Stromal cell of bone marrow (primary cell): ENCODE results near the gene FUT6.

ENCODE experiments used
- DNase-seq: peaks from one replicate; pipeline ENCODE4 v3.0.0-alpha.2; 2012; ENCODE audit warnings: low read depth

Gene FUT6

DNA sequence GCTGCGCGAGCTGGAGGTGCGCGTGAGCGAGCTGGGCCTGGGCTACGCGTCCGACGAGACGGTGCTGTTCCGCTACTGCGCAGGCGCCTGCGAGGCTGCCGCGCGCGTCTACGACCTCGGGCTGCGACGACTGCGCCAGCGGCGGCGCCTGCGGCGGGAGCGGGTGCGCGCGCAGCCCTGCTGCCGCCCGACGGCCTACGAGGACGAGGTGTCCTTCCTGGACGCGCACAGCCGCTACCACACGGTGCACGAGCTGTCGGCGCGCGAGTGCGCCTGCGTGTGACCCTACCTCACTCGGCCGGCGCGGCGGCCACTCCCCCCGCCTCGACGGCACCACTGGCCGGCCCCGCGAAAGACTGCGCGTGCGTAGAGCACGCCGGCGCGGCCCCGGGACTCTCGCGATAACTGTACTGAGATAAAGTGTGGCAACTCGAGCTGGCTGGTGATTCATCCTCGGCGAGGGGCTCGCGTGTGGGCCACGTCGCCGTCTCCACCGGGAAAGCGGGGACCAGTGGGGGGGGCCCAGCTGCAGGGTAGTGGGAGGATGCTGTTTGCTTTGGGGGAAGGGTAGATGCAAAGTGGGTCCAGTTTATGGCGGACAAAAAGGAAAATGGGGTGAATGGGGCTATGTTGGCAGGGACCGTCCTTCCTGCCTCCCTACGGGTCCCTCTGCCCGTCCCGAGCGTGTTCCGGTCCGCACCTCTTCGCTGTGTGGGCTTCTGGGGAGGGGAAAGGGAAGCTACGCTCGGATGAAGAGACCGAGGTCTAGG lies 11.4 kb downstream of the FUT6 start:
- peak; percentile 57 for DNase-seq

DNA sequence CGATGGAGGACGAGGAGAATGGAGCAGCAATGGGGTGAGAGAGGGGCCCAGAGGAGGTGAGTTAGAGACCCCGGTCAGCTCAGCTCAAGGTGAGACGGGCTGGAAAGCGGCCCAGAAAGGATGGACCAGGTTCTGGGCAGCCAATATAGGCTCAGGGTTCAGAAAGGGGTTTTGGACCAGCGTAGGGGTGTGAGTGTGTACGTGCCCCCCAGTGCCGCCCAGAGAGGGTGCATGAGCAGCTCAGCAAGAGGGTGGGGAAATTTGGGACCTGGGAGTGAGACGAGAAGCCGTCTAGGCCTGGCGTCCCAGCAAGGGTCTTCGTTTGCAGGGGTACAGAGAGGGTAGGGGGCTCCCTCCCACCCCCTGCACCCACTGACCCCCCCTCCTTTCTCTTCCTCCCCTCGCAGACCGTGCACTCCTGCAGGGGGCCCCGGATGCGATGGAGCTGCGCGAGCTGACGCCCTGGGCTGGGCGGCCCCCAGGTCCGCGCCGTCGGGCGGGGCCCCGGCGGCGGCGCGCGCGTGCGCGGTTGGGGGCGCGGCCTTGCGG lies 12.1 kb downstream of the FUT6 start:
- DNase-seq, result no peak

DNA sequence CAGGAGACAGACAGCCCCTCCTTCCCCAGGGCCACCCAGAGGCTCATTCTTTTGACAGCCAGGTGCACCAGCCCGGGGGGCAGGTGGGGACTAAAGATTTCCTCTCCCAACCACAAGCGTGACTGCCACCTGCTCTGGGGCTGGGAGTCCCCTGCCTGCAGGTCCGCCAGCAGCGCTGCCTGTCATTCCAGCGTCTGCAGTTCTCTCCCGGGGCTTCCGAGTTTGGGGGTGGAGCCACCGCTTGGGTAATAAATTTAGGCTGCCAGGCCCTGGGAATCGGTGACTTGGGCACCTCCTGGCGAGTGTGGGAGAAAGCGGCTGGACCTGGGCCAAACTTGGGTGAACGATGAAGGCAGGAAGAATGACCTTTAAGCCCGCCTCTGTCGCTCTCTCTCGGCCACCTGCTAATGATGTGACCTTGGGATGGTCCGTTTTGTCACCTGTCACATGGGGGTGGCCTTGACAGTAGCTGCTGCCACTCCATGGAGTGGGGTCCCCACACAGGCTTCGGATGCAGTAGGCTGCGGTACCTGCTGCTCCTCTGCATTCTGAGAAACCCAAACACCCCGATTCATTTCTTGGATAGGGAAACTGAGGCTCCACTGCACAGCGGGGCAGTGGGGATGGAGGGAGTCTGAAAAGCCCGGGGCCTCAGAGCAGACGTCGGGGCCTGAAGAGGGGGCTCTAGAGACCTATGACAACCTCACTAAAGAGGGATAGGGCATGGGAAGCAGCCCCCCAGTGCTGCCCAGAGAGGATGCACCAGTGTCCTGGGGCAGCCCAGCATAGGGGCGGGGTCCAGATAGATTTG lies 12.8 kb downstream of the FUT6 start:
- DNase-seq, result no peak

DNA sequence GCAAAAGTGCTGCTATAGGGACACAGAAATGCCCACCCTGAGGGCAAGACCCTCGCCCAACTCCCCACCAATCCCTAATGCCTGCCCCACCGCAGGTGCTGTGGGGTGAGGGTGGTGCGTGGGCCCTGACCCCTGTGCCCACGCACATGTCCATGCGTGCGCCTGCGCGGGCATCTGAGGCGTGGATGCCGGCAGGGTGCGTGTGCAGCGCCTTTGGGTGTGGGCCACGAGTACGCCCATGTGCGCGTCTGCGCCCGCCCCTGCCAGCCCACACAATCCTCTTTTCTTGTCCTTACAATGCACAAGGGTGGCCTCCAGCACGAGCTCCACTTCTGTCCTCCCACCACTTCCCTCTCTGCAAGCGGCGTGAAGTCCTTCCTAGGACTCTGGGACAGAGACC lies 14.3 kb downstream of the FUT6 start:
- no peak for DNase-seq

DNA sequence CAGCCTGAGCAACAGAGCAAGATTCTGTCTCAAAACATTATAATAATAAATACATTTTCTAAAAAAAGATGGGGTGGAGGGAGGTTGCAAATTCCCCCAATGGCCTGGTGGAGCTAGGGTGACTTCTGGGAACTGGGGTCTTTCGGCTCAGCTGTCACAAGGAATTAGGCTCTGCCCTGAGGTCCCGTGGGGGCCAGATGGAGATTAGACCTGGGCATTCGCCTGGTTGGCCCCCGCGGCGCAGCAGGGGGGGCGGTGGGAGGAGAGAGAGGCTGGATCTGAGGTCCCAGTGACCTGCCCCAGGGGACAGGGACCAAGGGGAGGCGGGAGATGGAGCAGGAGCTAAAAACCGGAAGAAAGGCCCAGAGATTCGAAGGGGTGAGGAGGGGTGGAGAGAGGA lies 14.8 kb downstream of the FUT6 start:
- DNase-seq, result no peak

DNA sequence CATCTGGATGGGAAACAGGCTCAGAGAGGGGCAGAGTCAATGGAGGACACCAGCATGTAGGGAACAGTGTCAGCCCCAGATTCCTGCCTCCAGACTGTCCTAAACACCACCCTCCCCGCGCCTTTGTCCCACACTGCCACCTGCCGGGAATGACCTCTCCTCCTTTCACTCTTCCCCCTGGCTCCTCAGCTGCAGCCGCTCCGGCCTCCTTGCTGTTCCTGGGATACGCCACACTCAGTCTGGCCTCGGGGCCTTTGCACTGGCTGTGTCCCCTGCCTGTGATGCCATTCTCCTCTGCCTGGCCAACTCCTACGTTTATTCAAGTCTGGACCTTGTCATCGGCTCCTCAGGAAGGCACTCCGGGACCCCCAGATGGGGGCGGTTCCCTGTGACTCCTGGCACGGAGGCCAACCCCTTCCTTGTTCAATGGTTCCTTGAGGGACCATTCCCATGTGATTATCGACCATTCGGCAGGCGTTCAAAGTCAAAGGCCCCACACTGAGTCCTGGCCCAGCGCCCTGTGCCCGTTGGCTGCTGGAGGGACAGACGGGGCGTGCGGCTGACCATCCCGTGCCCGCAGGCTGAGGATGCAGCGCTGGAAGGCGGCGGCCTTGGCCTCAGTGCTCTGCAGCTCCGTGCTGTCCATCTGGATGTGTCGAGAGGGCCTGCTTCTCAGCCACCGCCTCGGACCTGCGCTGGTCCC lies 15.8 kb downstream of the FUT6 start:
- no peak for DNase-seq

DNA sequence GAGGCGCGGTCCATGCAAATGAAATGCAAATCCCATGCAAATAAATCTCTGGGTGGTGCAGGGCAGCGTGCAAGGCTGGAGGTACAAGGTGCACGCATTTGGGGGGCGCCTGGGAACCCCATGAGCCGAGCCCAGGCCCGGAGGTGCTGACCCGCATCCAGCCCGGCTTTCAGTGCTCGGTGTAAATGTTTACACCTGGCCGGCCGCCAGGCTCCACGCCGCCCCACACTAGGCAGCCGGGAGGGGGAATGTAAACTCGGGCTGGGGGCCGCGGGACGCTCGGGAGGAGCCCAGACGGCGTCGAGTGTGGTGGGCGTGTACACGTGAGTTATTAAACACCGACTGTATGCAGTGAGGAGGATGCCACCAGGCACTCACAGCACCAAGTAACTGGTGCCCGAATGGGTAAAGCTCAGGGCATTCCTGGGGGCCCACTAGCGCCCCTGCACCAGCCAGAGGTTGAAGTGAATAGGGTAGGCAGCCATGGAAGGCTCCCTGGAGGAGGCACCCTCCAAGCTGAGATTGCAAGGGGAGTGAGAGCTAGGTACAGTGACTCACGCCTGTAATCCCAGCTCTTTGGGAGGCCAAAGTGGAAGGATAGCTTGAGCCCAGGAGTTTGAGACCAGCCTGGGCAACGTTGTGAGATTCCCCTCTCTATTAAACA lies 17.2 kb downstream of the FUT6 start:
- no peak for DNase-seq

DNA sequence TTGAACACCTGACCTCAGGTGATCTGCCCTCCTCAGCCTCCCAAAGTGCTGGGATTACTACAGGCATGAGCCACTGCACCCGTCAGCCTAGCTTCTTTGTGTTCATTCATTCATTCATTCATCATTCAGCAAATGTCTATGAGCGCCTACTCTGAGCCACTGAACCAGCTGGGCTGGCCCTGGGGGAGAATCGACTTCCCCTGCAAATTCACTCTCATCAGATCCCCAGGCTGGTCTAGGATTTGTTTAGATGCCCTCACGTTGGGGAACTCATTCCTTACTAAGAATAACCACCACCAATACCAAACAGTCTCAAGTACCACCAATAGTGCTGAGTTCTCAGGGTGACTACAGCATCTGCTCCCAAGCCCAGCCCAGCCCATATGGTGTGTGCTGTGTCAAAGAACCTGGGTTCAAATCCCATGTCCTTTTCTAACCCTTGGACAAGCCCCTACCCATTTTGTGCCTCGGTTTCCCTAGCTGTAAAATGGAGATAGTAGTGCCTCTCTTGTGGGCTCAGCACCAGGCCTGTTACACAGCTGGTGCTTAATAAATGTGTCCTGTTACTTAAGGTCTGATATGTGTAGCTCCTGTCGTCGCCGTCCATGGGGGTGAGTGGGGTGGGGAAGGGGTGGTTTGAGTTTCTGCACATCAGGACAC lies 17.9 kb downstream of the FUT6 start:
- no peak for DNase-seq

DNA sequence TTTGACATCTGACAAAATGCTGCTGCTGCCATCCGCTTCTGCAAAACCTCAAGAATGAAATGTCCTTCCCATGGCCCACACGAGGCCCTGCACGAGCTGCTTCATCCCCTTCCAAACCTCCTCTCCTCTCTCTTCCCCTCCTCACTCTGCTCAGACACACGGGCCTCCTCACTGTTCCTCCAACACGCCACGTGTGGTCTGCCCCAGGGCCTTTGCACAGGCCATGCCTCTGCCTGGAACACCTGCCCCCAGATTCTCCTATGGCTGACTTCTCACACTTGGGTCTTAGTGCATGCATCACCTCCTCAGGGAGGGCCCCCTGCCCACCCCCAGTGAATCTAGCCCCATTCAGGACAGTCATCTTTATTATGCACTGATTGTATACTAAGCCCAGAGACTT lies 18.7 kb downstream of the FUT6 start:
- DNase-seq, result no peak

DNA sequence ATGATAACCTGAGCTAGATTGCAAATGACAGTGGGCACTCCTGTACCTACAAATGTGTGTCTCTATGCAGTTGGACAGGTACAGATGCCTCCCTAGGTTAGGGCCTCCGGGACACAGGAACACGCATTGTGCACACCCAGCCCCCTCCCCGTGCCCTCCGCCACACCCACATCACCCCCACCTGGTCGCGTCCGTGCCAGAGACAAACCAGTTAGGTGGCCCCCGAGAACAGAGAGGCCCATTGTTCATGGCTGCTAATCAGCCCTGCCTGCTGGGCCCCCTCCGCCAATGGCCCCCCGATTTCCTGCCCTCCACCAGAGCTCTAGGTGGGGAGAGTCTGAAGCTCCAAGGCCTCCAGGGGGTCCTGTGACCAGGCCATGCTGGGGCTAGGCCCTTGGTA lies 20.9 kb downstream of the FUT6 start:
- no peak for DNase-seq

DNA sequence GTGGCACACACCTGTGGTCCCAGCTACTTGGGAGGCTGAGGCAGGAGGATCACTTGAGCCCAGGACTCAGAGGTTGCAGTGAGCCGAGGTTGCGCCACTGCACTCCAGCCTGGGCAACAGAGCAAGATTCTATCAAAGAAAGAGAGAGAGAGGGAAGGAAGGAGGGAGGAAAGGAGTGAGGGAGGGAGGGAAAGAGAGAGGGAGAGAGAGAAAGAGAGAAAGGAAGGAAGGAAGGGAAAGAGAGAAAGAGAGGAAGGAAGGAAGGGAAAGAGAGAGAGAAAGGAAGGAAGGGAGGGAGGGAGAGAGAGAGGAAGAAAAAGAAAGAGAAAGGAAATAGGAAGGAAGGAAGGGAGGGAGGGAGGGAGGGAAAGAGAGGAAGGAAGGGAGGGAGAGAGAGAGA lies 22.3 kb downstream of the FUT6 start:
- DNase-seq, result no peak

DNA sequence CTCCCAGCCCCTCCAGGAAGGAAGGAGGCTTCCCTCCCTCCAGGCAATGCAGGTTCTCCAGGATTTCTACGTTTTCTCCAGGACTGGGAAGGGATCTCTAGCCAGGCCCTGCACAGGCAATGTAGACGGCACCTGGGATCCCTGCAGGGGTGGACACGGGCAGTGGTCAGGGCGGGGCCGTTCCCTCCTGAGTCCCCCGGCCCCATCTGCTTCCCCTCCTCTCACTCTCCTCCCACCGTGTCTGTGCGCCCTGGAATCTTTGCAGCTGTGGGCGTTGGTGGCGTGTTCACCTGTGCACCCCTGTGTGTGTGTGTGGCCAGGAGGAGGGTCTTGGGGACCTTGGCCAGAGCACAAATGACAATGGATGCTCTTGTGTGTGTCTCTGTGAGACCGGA lies 24.7 kb downstream of the FUT6 start:
- no peak for DNase-seq

DNA sequence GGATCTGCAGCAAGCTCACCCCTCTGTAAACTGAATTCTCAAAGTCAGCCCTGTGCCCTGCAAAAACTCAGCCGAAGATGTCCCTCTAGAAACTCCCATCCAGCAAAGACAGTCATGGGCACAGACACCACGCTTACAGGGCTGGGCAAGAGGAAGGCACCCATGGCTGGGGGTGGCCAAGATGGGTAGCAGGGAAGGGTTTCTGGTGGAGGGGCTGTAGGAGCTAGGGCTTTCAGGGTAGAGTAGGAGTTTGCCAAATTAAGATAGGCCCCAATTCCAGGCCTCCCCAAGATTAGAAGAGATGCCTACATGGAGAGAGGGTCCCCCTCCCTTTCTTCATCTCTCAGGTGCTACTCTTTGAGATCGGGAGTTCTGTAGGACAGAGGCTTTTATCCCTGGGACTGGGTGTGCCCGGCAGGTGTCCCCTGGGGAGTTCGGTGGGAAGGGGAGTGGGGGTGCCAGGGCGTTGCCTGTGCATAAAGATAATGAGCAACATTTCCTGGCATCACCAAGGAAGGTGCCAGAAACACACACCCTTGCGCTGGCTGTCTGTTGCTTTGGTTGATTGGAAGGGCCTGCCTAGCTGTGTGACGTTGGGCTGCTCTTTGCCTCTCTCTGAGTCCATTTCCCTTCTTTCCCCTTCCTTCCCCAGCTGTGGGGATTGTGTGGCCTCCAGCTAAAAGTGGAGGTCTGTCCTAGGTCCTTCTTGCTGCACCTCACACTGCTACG lies 25.2 kb downstream of the FUT6 start:
- no peak for DNase-seq

DNA sequence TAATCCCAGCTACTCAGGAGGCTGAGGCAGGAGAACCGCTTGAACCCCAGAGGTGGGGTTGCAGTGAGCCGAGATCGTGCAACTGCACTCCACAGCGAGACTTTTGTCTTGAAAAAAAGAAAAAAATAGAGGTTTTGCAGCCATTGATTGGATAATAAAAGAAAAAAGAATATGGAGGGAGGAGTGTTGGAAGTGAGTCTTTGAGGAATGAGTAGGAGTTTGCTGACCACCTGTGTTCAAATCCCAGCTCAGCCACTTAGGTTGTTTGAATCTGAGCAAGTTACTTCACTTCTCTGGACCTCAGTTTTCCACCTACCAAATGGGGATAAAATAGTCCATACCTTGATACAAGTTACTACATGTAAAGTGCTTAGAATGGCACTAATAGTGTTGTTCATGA lies 28.4 kb downstream of the FUT6 start:
- no peak for DNase-seq

DNA sequence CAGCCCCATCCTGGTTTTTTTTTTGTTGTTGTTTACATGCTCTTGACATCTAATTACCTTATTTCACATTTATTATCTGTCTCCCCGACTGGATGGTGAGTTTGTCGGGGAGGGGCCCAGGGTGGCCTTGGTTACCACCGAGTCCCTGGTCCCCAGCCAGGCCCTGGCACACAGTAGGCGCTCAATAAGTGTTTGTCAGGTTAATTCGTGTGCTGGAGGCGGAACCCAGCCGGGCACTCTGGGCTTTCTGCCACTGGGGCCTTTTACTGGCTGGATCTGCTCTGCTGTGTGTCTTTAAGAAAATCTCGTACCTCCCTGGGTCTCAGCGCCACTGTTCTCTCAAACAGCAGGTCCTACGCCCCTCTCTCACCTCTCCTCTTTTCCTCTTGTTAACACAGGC lies 30.0 kb downstream of the FUT6 start:
- DNase-seq, result no peak

DNA sequence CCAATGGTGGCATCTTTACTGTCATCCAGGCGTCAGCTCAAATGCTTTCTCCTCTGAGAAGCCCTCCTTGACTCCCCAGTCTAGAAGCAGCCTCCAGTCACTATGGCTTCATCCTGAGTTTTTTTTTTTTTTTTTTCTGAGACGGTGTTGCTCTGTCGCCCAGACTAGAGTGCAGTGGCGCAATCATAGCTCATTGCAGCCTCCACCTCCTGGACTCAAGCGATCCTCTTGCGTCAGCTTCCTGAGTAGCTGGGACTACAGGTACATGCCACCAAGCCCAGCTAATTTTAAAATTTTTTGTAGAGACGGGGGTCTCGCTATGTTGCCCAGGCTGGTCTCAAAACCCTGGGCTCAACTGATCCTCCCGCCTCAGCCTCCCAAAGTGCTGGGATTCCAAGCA lies 30.4 kb downstream of the FUT6 start:
- DNase-seq, result no peak

DNA sequence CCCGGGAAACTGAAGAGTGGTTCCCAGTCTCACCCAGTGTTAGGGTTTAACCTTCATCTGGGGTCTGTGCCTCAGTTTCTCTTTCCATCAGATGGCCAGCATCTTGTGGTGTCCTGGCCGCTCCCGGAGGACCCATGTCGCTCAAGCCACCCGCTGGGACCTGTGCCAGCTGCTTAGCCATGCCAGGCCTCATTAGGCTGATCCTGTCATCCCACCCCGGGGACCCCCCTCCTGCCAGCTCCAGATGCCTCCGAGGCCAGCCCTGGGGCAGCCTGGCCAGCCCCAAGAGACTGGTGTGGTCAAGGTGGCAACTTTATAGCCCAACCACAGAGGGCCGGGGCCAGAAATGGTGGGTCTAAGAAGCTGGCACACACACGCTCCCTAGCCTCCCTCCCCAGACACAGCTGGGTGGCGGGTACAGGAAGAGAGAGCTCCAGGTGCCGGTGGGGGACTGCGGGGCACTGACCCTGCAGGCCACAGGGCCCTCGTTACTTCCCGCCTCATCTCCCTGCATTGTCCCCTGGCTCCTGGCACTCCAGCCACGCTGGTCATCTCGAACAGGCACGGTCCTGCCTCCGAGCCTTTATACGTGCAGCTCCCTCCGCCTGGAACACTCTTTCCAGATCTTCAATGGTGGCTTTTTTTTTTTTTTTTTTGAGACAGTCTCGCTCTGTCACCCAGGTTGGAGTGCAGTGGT lies 31.2 kb downstream of the FUT6 start:
- no peak for DNase-seq

DNA sequence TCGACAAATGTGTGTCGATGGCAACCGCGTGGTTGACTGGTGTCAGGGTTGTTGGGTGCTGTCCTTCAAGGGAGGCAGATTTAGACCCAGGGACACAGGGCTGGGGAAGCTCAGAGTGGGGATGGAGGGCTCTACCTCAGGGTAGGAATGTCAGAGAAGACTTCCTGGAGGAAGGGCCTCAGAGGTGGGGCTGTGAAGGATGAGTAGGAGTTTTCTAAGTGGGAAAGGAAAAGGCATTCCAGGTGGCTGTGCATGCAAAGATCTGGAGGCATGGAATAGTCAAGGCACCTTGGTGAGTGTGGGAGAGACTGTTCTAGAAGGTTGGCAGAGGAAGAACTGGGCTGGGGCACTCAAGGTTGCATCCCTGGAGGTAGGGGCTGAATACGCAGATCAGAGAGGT lies 32.6 kb downstream of the FUT6 start:
- DNase-seq, result no peak

DNA sequence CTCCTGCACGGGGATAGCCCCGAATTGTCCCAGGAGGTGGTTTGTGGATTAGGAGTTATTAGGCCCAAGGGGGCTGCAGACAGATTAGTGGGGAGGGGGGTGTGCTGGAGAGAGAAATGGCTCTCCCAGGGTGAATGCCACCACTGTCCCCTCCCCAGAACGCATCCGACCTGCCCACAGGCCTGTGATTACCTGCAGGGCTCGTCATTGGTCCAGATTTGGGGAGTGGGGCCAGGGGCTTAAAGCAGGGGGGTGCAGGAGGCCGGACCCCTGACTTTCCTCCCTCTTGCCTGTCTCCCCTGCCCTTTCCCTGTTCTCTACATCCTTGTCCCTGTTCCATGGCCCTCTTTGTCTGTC lies 33.4 kb downstream of the FUT6 start:
- DNase-seq, result no peak

DNA sequence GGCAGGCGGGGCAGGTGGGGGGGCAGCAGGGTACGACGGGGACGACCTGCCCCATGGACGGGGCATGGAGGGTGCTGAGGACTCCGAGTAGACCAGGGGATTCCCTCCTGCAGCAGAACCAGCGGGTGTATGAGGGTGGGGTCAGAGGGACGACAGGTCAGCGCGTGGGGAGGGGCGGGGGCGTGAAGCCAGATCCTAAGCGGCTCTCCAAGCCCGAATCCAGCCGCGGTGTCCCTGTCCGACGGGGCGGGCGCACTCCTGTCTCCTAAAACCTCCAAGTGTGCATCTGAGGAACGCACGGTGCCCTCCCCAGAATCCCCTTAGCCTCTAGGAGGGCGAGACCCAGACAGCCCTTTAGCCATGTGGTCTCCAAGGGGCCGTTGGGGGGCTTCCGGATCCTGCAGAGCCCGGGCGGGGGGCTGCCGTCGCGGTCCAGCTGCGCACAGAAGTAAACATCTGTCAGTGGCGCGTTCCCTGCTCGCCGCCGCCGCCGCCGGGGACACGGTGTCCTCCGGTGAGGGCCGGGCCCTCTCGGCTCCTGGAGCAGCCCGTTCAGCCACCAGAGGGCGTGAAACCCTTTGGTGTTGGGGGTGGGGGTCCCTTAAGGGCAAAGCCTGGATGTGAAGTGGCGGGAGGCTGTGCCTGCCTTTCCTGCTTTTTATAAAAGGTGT lies 33.9 kb downstream of the FUT6 start:
- no peak for DNase-seq
